OCI-LY1 (cell line): Measurements from ENCODE around the gene MRS2.

Source experiments
- H2AFZ ChIP-seq: fragments of 200-600 bp; sonication (generic), shearing (Covaris generic); 2 replicates; pipeline ENCODE4 v1.6.0; 2014; ENCODE audit warnings: antibody characterized with exemption, mild to moderate bottlenecking, low read length
- H3F3A ChIP-seq: fragments of 200-600 bp; sonication (generic), shearing (Covaris generic); 2 replicates; pipeline ENCODE4 v1.6.0; 2014; ENCODE audit warnings: mild to moderate bottlenecking, antibody characterized with exemption, low read length, moderate library complexity; ENCODE audit not compliant: insufficient read depth
- H3K27ac ChIP-seq: fragments of 200-600 bp; sonication (generic); 2 replicates; pipeline ENCODE4 v1.5.1; 2014; ENCODE audit warnings: low read length, mixed run types, mild to moderate bottlenecking, low read depth; ENCODE audit not compliant: poor library complexity, severe bottlenecking
- H3K27me3 ChIP-seq: fragments of 200-600 bp; sonication (generic); 2 replicates; pipeline ENCODE4 v1.6.0; 2014; ENCODE audit warnings: antibody characterized with exemption, mild to moderate bottlenecking, low read length, moderate library complexity; ENCODE audit not compliant: insufficient read depth
- H3K36me3 ChIP-seq: fragments of 200-600 bp; sonication (generic); 2 replicates; pipeline ENCODE4 v1.6.1; 2014; ENCODE audit warnings: mild to moderate bottlenecking, antibody characterized with exemption, low read length, moderate library complexity, mixed read lengths; ENCODE audit not compliant: insufficient read depth
- H3K4me1 ChIP-seq: fragments of 200-600 bp; sonication (generic); 2 replicates; pipeline ENCODE4 v1.5.1; 2014; ENCODE audit warnings: mild to moderate bottlenecking, low read length, moderate library complexity; ENCODE audit not compliant: insufficient read depth, severe bottlenecking
- H3K4me2 ChIP-seq: fragments of 200-600 bp; sonication (generic), shearing (Covaris generic); 2 replicates; pipeline ENCODE4 v1.6.1; 2014; ENCODE audit warnings: low read length
- H3K4me3 ChIP-seq: fragments of 200-600 bp; sonication (generic); 2 replicates; pipeline ENCODE4 v1.5.1; 2014; ENCODE audit warnings: low read length, low read depth, mild to moderate bottlenecking, mixed read lengths; ENCODE audit not compliant: poor library complexity, severe bottlenecking
- H3K79me2 ChIP-seq: fragments of 200-600 bp; shearing (Covaris generic); 2 replicates; pipeline ENCODE4 v1.6.1; 2016; ENCODE audit warnings: mixed run types, low read length, mixed read lengths; ENCODE audit not compliant: insufficient read depth
- H3K9ac ChIP-seq: fragments of 200-600 bp; sonication (generic), shearing (Covaris generic); 2 replicates; pipeline ENCODE4 v1.6.1; 2014; ENCODE audit warnings: mild to moderate bottlenecking, low read length, mixed read lengths
- H3K9me2 ChIP-seq: fragments of 200-600 bp; sonication (generic), shearing (Covaris generic); 2 replicates; pipeline ENCODE4 v1.6.1; 2014; ENCODE audit warnings: low read depth, mild to moderate bottlenecking, low read length, mixed read lengths
- H3K9me3 ChIP-seq: fragments of 200-600 bp; shearing (Covaris generic); 2 replicates; pipeline ENCODE4 v1.6.1; 2014; ENCODE audit warnings: low read length, mixed read lengths
- H4K20me1 ChIP-seq: fragments of 200-600 bp; sonication (generic), shearing (Covaris generic); 2 replicates; pipeline ENCODE4 v1.6.0; 2016; ENCODE audit warnings: mild to moderate bottlenecking, low read length; ENCODE audit not compliant: insufficient read depth
- CTCF ChIP-seq: fragments of 200-600 bp; sonication (generic), shearing (Covaris generic); IDR thresholded peaks from 2 replicates; pipeline ENCODE4 v1.5.1; 2017; ENCODE audit warnings: mild to moderate bottlenecking, antibody characterized with exemption, low read length, moderate library complexity, mixed read lengths
- EZH2 ChIP-seq: fragments of 200-600 bp; sonication (generic), shearing (Covaris generic); IDR thresholded peaks from 2 replicates; pipeline ENCODE4 v1.8.0; 2017; ENCODE audit warnings: borderline replicate concordance, mixed run types, mild to moderate bottlenecking, antibody characterized with exemption, low read length, moderate library complexity, mixed read lengths

Gene MRS2

GRCh38 chr6:24428615-24429014, 25.9 kb downstream of the MRS2 start:
- TF ChIP-seq CTCF (no peak), EZH2 (no peak)
- Histone ChIP-seq H3K79me2 (no peaks in the 10 kb centered on the region), H3F3A (0 out of 2 replicates have a peak, but pooled peaks cover 5% of the 10 kb centered on the region), H3K4me1 (no peaks in the 10 kb centered on the region), H3K9ac (no peak overlapping the region), H3K9me3 (no peaks in the 10 kb centered on the region), H4K20me1 (no peaks in the 10 kb centered on the region), H3K27ac (no peak overlapping the region), H3K9me2 (no peaks in the 10 kb centered on the region), H3K4me3 (no peak overlapping the region), H3K4me2 (no peak overlapping the region), H3K27me3 (no peaks in the 10 kb centered on the region), H2AFZ (no peak overlapping the region), H3K36me3 (peaks cover 60% of the 10 kb centered on the region)

- no peaks in the 10 kb centered on the region for H3K79me2 ChIP-seq
- H3K9ac ChIP-seq = no peak overlapping the region
- H2AFZ ChIP-seq = no peak overlapping the region
- no peaks in the 10 kb centered on the region for H3K27me3 ChIP-seq
- peaks cover 55% of the 10 kb centered on the region for H3K36me3 ChIP-seq
- no peaks in the 10 kb centered on the region for H3K4me1 ChIP-seq
- no peak overlapping the region for H3K4me2 ChIP-seq
- no peaks in the 10 kb centered on the region for H3K9me3 ChIP-seq
- H3K9me2 ChIP-seq = no peaks in the 10 kb centered on the region
- H3K4me3 ChIP-seq = no peak overlapping the region
- 0 out of 2 replicates have a peak, but pooled peaks cover 5% of the 10 kb centered on the region for H3F3A ChIP-seq
- H4K20me1 ChIP-seq = no peaks in the 10 kb centered on the region
- TF ChIP-seq CTCF = no peak
- no peak for TF ChIP-seq EZH2
- H3K27ac ChIP-seq = no peak overlapping the region
Measured at GRCh38 chr6:24429146-24429545, 26.4 kb downstream of the MRS2 start.

- H3K9ac ChIP-seq = no peak overlapping the region
- H3K4me3 ChIP-seq = no peak overlapping the region
- TF ChIP-seq CTCF (no peak), EZH2 (no peak)
- no peak overlapping the region for H3K4me2 ChIP-seq
- H3K27ac ChIP-seq = no peak overlapping the region
- H3K9me3 ChIP-seq = no peaks in the 10 kb centered on the region
- H3F3A ChIP-seq = 0 out of 2 replicates have a peak, but pooled peaks cover 5% of the 10 kb centered on the region
- H3K9me2 ChIP-seq = no peaks in the 10 kb centered on the region
- H3K36me3 ChIP-seq = peaks cover 46% of the 10 kb centered on the region
- no peaks in the 10 kb centered on the region for H3K79me2 ChIP-seq
- H4K20me1 ChIP-seq = no peaks in the 10 kb centered on the region
- no peaks in the 10 kb centered on the region for H3K4me1 ChIP-seq
- no peaks in the 10 kb centered on the region for H3K27me3 ChIP-seq
- no peak overlapping the region for H2AFZ ChIP-seq
Measured at GRCh38 chr6:24430086-24430485, 27.4 kb downstream of the MRS2 start.
